8988T (cell line): ENCODE data around the gene USP53.
"Not testable (repeated sequence)": the region's sequence is repeated elsewhere in the genome, so short reads cannot be mapped to it uniquely, and the experiment has no call there.

Source experiments
- DNase-seq: peaks from one replicate; pipeline ENCODE4 v3.0.0; 2011

The USP53 gene

GRCh38 chr4:119328695-119329094, 116.2 kb downstream of the USP53 start:
- DNase-seq: no peak

- no peak for DNase-seq
Measured at GRCh38 chr4:119329835-119330620, 117.5 kb downstream of the USP53 start.

GRCh38 chr4:119336332-119336979, 123.9 kb downstream of the USP53 start:
- DNase-seq: not testable (repeated sequence)

- no peak for DNase-seq
Measured at GRCh38 chr4:119337010-119337409, 124.5 kb downstream of the USP53 start.

- DNase-seq: not testable (repeated sequence)
Measured at GRCh38 chr4:119339895-119340294, 127.4 kb downstream of the USP53 start.

GRCh38 chr4:119343293-119343692, 130.8 kb downstream of the USP53 start:
- not testable (repeated sequence) for DNase-seq
